ES-I3 (cell line): Measurements from ENCODE around the gene RAI14.
"Not testable (repeated sequence)": the region's sequence is repeated elsewhere in the genome, so short reads cannot be mapped to it uniquely, and the experiment has no call there.

Experiments
- H3K36me3 ChIP-seq: 2 replicates; pipeline ENCODE4 v1.6.1; 2013; ENCODE audit warnings: mild to moderate bottlenecking, low read length, control low read depth, moderate library complexity; ENCODE audit not compliant: insufficient read depth
- H3K4me1 ChIP-seq: 2 replicates; pipeline ENCODE4 v1.6.1; 2013; ENCODE audit warnings: mild to moderate bottlenecking, control low read depth, low read length; ENCODE audit not compliant: insufficient read depth
- H3K9ac ChIP-seq: 2 replicates; pipeline ENCODE4 v1.6.1; 2013; ENCODE audit warnings: low read depth, mild to moderate bottlenecking, low read length, moderate library complexity
- H3K9me3 ChIP-seq: 2 replicates; pipeline ENCODE4 v1.6.1; 2013; ENCODE audit warnings: mild to moderate bottlenecking, low read length, moderate library complexity; ENCODE audit not compliant: control insufficient read depth, insufficient read depth

The RAI14 gene

GRCh38 chr5:34756781-34757624 is 100.9 kb downstream of the RAI14 start:
- Histone ChIP-seq H3K4me1 (peaks cover 2% of the 10 kb centered on the region; the same call in 1 of the 2 replicates), H3K9me3 (peaks cover 10% of the 10 kb centered on the region), H3K9ac (no peak overlapping the region), H3K36me3 (peaks cover 12% of the 10 kb centered on the region)

- Histone ChIP-seq H3K36me3 (peaks cover 13% of the 10 kb centered on the region), H3K9me3 (peaks cover 11% of the 10 kb centered on the region), H3K9ac (no peak overlapping the region), H3K4me1 (no peaks in the 10 kb centered on the region)
Measured at GRCh38 chr5:34758514-34758913, 102.4 kb downstream of the RAI14 start.

- peaks cover 15% of the 10 kb centered on the region for H3K9me3 ChIP-seq
- H3K9ac ChIP-seq, H3K4me1 ChIP-seq: not testable (repeated sequence)
- peaks cover 18% of the 10 kb centered on the region for H3K36me3 ChIP-seq
Measured at GRCh38 chr5:34759213-34759612, 103.1 kb downstream of the RAI14 start.

- peaks cover 21% of the 10 kb centered on the region for H3K36me3 ChIP-seq
- H3K4me1 ChIP-seq = no peaks in the 10 kb centered on the region
Measured at GRCh38 chr5:34765662-34766061, 109.5 kb downstream of the RAI14 start.

GRCh38 chr5:34767180-34767579 is 111.1 kb downstream of the RAI14 start:
- H3K9me3 ChIP-seq = peaks cover 11% of the 10 kb centered on the region
- no peak overlapping the region for H3K9ac ChIP-seq
- H3K36me3 ChIP-seq = peaks cover 21% of the 10 kb centered on the region
- no peaks in the 10 kb centered on the region for H3K4me1 ChIP-seq

More at GRCh38 chr5:34765662-34766061, 109.5 kb downstream of the RAI14 start:
- H3K9ac ChIP-seq = no peak overlapping the region
- H3K9me3 ChIP-seq = peaks cover 14% of the 10 kb centered on the region

GRCh38 chr5:34770486-34770885 is 114.4 kb downstream of the RAI14 start:
- Histone ChIP-seq H3K4me1 (no peaks in the 10 kb centered on the region), H3K9ac (no peak overlapping the region), H3K9me3 (no peaks in the 10 kb centered on the region; the same call in none of the 2 replicates), H3K36me3 (peaks cover 14% of the 10 kb centered on the region)

- peaks cover 10% of the 10 kb centered on the region for H3K36me3 ChIP-seq
- H3K9me3 ChIP-seq = no peaks in the 10 kb centered on the region; the same call in 1 of the 2 replicates
- no peaks in the 10 kb centered on the region for H3K4me1 ChIP-seq
- H3K9ac ChIP-seq = no peak overlapping the region
Measured at GRCh38 chr5:34771076-34771475, 114.9 kb downstream of the RAI14 start.

- Histone ChIP-seq H3K4me1 (no peaks in the 10 kb centered on the region), H3K9ac (no peak overlapping the region), H3K36me3 (peaks cover 3% of the 10 kb centered on the region), H3K9me3 (no peaks in the 10 kb centered on the region; the same call in 1 of the 2 replicates)
Measured at GRCh38 chr5:34772267-34773098, 116.4 kb downstream of the RAI14 start.

GRCh38 chr5:34774139-34774538 is 118.0 kb downstream of the RAI14 start:
- H3K9me3 ChIP-seq = no peaks in the 10 kb centered on the region; the same call in 1 of the 2 replicates
- H3K9ac ChIP-seq = no peak overlapping the region
- H3K4me1 ChIP-seq = no peaks in the 10 kb centered on the region
- H3K36me3 ChIP-seq = peaks cover 3% of the 10 kb centered on the region

GRCh38 chr5:34774678-34775077 is 118.5 kb downstream of the RAI14 start:
- H3K4me1 ChIP-seq, H3K9ac ChIP-seq, H3K9me3 ChIP-seq, H3K36me3 ChIP-seq: not testable (repeated sequence)

- H3K9ac ChIP-seq = no peak overlapping the region
- peaks cover 3% of the 10 kb centered on the region for H3K36me3 ChIP-seq
- H3K4me1 ChIP-seq = no peaks in the 10 kb centered on the region
Measured at GRCh38 chr5:34775886-34776285, 119.8 kb downstream of the RAI14 start.

GRCh38 chr5:34778091-34778850 is 122.1 kb downstream of the RAI14 start:
- peaks cover 10% of the 10 kb centered on the region; the same call in 1 of the 2 replicates for H3K9me3 ChIP-seq
- H3K4me1 ChIP-seq = no peaks in the 10 kb centered on the region
- H3K36me3 ChIP-seq = peaks cover 3% of the 10 kb centered on the region
- H3K9ac ChIP-seq = no peak overlapping the region

More at GRCh38 chr5:34775886-34776285, 119.8 kb downstream of the RAI14 start:
- no peaks in the 10 kb centered on the region; the same call in 1 of the 2 replicates for H3K9me3 ChIP-seq

- peaks cover 27% of the 10 kb centered on the region for H3K9me3 ChIP-seq
Measured at GRCh38 chr5:34783892-34784291, 127.8 kb downstream of the RAI14 start.

GRCh38 chr5:34787035-34787434 is 130.9 kb downstream of the RAI14 start:
- H3K36me3 ChIP-seq = no peaks in the 10 kb centered on the region
- no peak overlapping the region for H3K9ac ChIP-seq
- peaks cover 24% of the 10 kb centered on the region for H3K9me3 ChIP-seq
- no peaks in the 10 kb centered on the region for H3K4me1 ChIP-seq

More at GRCh38 chr5:34783892-34784291, 127.8 kb downstream of the RAI14 start:
- H3K4me1 ChIP-seq, H3K9ac ChIP-seq, H3K36me3 ChIP-seq: not testable (repeated sequence)
